ENCODE measurements around the gene TELO2.

TELO2 gene

DNA sequence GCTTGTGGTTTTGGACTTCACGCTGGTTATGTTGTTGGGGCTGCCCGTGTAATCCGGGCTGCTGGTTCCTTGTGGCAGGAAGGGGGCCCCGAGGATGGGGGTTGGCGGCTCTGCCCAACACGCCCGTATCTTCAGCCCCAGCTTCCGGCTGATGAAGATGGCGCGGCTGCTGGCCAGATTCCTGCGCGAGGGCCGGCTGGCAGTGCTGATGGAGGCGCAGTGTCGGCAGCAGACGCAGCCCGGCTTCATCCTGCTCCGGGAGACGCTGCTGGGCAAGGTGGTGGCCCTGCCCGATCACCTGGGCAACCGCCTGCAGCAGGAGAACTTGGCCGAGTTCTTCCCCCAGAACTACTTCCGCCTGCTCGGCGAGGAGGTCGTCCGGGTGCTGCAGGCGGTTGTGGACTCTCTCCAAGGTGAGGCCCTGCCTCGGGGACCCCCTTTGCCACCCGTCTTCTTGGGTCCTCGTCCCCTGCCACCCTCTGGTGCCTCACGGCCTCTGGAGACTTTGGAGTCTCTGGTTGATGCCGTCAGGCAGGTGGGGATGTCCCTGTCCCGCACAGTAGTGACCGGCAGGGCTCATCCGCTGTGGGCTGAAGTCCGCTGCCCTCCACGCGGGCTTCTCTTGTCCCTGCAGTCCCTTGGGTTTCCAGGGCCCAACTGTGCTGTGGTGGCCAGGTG is 2.2 kb downstream of the TELO2 start:
- Histone ChIP-seq H3K27me3 (ENCODE audit: control insufficient read depth, insufficient read depth, low read length) (no peaks in the 10 kb centered on the region), H3K4me3 (ENCODE audit: low read depth, low read length) (no peak overlapping the region), H3K36me3 (ENCODE audit: control insufficient read depth, insufficient read depth, low read length) (no peaks in the 10 kb centered on the region), H3K4me2 (ENCODE audit: low read length) (no peak overlapping the region), H3K79me2 (peaks cover 3% of the 10 kb centered on the region), H3K27ac (no peak overlapping the region), H3K9ac (no peak overlapping the region), H3K9me3 (ENCODE audit: control insufficient read depth, low read length) (no peaks in the 10 kb centered on the region), H2AFZ (no peak overlapping the region), H3K4me1 (peaks cover 6% of the 10 kb centered on the region)
- TF ChIP-seq, protein P1, sequence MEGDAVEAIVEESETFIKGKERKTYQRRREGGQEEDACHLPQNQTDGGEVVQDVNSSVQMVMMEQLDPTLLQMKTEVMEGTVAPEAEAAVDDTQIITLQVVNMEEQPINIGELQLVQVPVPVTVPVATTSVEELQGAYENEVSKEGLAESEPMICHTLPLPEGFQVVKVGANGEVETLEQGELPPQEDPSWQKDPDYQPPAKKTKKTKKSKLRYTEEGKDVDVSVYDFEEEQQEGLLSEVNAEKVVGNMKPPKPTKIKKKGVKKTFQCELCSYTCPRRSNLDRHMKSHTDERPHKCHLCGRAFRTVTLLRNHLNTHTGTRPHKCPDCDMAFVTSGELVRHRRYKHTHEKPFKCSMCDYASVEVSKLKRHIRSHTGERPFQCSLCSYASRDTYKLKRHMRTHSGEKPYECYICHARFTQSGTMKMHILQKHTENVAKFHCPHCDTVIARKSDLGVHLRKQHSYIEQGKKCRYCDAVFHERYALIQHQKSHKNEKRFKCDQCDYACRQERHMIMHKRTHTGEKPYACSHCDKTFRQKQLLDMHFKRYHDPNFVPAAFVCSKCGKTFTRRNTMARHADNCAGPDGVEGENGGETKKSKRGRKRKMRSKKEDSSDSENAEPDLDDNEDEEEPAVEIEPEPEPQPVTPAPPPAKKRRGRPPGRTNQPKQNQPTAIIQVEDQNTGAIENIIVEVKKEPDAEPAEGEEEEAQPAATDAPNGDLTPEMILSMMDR (IDR thresholded peaks at IDR 0.05), result no peak

DNA sequence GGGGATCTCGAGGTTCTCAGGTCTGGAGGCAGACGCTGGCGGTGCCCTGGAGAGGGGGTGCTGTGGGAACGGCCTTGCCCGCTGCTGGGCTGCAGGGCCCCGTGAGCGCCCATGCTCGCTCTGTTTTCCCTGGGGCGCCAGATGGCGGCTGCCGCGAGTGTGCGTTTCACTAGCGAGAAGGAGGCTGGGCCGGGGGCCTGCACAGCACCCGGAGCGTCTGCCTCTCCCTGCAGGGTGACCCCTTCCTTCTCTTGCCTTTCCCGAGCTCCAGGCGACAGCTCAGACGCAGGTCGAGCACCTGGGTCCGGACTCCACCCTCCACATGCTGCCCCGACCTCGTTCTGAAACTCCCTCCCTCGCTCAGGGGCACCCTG is 2.7 kb downstream of the TELO2 start:
- Histone ChIP-seq H2AFZ (no peak overlapping the region), H3K9me3 (ENCODE audit: control insufficient read depth, low read length) (no peaks in the 10 kb centered on the region), H3K4me1 (peaks cover 6% of the 10 kb centered on the region), H3K4me2 (ENCODE audit: low read length) (no peak overlapping the region), H3K36me3 (ENCODE audit: control insufficient read depth, insufficient read depth, low read length) (no peaks in the 10 kb centered on the region), H3K27ac (no peak overlapping the region), H3K79me2 (peaks cover 3% of the 10 kb centered on the region), H3K27me3 (ENCODE audit: control insufficient read depth, insufficient read depth, low read length) (no peaks in the 10 kb centered on the region), H3K9ac (no peak overlapping the region), H3K4me3 (ENCODE audit: low read depth, low read length) (no peak overlapping the region)
- TF ChIP-seq, protein P1 (IDR thresholded peaks at IDR 0.05), result no peak

DNA sequence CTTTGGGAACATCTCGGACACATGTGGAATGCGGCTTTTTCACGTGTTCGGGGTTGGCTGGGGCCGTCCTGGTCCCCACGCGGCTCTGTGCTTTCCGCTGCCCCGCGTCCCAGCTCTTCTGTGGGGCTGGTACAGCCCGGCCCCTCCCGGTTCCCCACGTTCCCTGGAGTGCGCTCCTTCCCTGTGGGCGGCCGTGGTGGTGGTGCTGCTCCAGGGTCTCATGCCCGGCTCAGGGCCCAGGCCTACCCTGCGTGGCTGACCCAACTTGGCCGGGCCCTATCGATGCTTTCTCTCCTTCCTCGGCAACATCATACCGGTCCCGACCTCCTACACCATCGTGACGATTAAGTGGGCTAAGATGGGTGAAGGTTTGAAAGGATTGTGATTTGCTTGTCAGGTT is 3.3 kb downstream of the TELO2 start:
- TF ChIP-seq, protein P1 (IDR thresholded peaks at IDR 0.05), result no peak
- Histone ChIP-seq H3K36me3 (ENCODE audit: control insufficient read depth, insufficient read depth, low read length) (no peaks in the 10 kb centered on the region), H3K27ac (no peak overlapping the region), H2AFZ (no peak overlapping the region), H3K27me3 (ENCODE audit: control insufficient read depth, insufficient read depth, low read length) (no peaks in the 10 kb centered on the region), H3K4me1 (peaks cover 6% of the 10 kb centered on the region), H3K79me2 (peaks cover 3% of the 10 kb centered on the region), H3K4me3 (ENCODE audit: low read depth, low read length) (no peak overlapping the region), H3K4me2 (ENCODE audit: low read length) (no peak overlapping the region), H3K9me3 (ENCODE audit: control insufficient read depth, low read length) (no peaks in the 10 kb centered on the region), H3K9ac (no peak overlapping the region)

DNA sequence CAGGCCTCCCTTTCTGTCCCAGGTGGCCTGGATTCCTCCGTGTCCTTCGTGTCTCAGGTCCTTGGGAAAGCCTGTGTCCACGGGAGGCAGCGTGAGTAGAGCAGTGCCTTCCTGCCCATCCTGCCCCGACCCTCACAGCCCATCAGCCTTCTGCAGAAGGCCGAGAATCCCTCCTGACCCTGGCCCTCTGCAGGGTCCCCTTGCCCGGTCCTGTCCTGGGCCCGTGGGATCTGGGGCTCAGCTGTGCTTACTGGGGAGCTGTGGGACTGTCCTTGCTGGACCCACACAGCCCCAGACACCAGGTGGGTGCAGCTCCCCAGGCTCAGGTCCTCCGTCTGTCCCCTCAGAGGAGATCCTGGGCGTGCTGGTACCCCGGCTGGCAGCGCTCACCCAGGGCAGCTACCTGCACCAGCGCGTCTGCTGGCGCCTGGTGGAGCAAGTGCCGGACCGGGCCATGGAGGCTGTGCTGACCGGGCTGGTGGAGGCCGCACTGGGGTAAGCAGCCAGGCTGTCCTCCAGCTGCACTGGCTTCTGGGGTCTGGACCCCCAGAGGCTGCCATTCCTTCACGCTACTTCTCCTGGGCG is 3.9 kb downstream of the TELO2 start:
- Histone ChIP-seq H3K4me1 (peaks cover 6% of the 10 kb centered on the region), H3K36me3 (ENCODE audit: control insufficient read depth, insufficient read depth, low read length) (no peaks in the 10 kb centered on the region), H2AFZ (no peak overlapping the region), H3K27ac (no peak overlapping the region), H3K4me2 (ENCODE audit: low read length) (no peak overlapping the region), H3K27me3 (ENCODE audit: control insufficient read depth, insufficient read depth, low read length) (no peaks in the 10 kb centered on the region), H3K79me2 (peaks cover 3% of the 10 kb centered on the region), H3K9me3 (ENCODE audit: control insufficient read depth, low read length) (no peaks in the 10 kb centered on the region), H3K9ac (no peak overlapping the region), H3K4me3 (ENCODE audit: low read depth, low read length) (no peak overlapping the region)
- TF ChIP-seq, protein P1 (IDR thresholded peaks at IDR 0.05), result no peak

Measured in parathyroid adenoma (tissue), 2 donors.